Measurements from ENCODE around the gene PRR35.
"Not testable (repeated sequence)": the region's sequence is repeated elsewhere in the genome, so short reads cannot be mapped to it uniquely, and the experiment has no call there.

Gene PRR35

GRCh38 chr16:597655-598054 is 37.5 kb downstream of the PRR35 start:
- not testable (repeated sequence) for DNase-seq

- no peak for DNase-seq
Measured at GRCh38 chr16:598823-599739, 38.9 kb downstream of the PRR35 start.

- peak in 1 of 2 donors; percentile 15 for DNase-seq
Measured at GRCh38 chr16:600781-601180, 40.6 kb downstream of the PRR35 start.

- no peak for DNase-seq
Measured at GRCh38 chr16:603933-604332, 43.7 kb downstream of the PRR35 start.

- no peak for DNase-seq
Measured at GRCh38 chr16:606656-607307, 46.6 kb downstream of the PRR35 start.

- no peak for DNase-seq
Measured at GRCh38 chr16:608019-608418, 47.8 kb downstream of the PRR35 start.

GRCh38 chr16:609316-609715 is 49.1 kb downstream of the PRR35 start:
- DNase-seq, result no peak

- no peak for DNase-seq
Measured at GRCh38 chr16:609984-610383, 49.8 kb downstream of the PRR35 start.

- peak; percentile 43 to 75 for DNase-seq
Measured at GRCh38 chr16:610513-611381, 50.6 kb downstream of the PRR35 start.

- DNase-seq, result no peak
Measured at GRCh38 chr16:615122-615521, 54.9 kb downstream of the PRR35 start.
